GM23338 (cell line): ENCODE results near the gene PIAS4. TPM values are rescaled to one million over a fixed set of nuclear protein-coding genes. Genes with fewer than 3 reads are reported as not detected.

ENCODE experiments used
- ATAC-seq: fragments of 200-7000 bp; cut with Tn5 transposase; 3 replicates; pipeline ENCODE4 v1.9.1; 2020
- DNase-seq: peaks from one replicate; pipeline ENCODE4 v3.0.0-alpha.2; 2015; ENCODE audit warnings: low spot score
- H2AFZ ChIP-seq: fragments of 200-600 bp; sonication (generic); 2 replicates; pipeline ENCODE4 v1.8.0; 2016; ENCODE audit warnings: antibody characterized with exemption, mild to moderate bottlenecking, moderate library complexity
- H3F3A ChIP-seq: fragments of 200-600 bp; sonication (generic); replicated peaks from 2 replicates; pipeline ENCODE4 v1.8.0; 2017; ENCODE audit warnings: antibody characterized with exemption, mixed run types, low read depth
- H3K27ac ChIP-seq: fragments of 200-600 bp; sonication (generic); 2 replicates; pipeline ENCODE4 v1.6.1; 2016; ENCODE audit warnings: low read depth
- H3K27me3 ChIP-seq: fragments of 200-600 bp; sonication (generic); 2 replicates; pipeline ENCODE4 v1.8.0; 2016; ENCODE audit warnings: mild to moderate bottlenecking, mixed run types, moderate library complexity; ENCODE audit not compliant: insufficient read depth
- H3K36me3 ChIP-seq: fragments of 200-600 bp; sonication (generic); 2 replicates; pipeline ENCODE4 v1.8.0; 2016; ENCODE audit warnings: mild to moderate bottlenecking; ENCODE audit not compliant: insufficient read depth
- H3K4me1 ChIP-seq: fragments of 200-600 bp; sonication (generic); 2 replicates; pipeline ENCODE4 v1.8.0; 2016; ENCODE audit warnings: mild to moderate bottlenecking, moderate library complexity; ENCODE audit not compliant: insufficient read depth
- H3K4me2 ChIP-seq: fragments of 200-600 bp; sonication (generic); 2 replicates; pipeline ENCODE4 v1.7.1; 2017; ENCODE audit warnings: mixed run types
- H3K4me3 ChIP-seq: fragments of 200-600 bp; sonication (generic); 2 replicates; pipeline ENCODE4 v1.6.1; 2016; ENCODE audit warnings: mixed run types
- H3K79me2 ChIP-seq: fragments of 200-600 bp; sonication (generic); replicated peaks from 2 replicates; pipeline ENCODE4 v1.8.0; 2017; ENCODE audit warnings: mild to moderate bottlenecking; ENCODE audit not compliant: insufficient read depth
- H3K9me2 ChIP-seq: fragments of 200-600 bp; sonication (generic); 2 replicates; pipeline ENCODE4 v1.8.0; 2017; ENCODE audit not compliant: insufficient read depth
- H4K20me1 ChIP-seq: fragments of 200-600 bp; sonication (generic); replicated peaks from 2 replicates; pipeline ENCODE4 v1.8.0; 2017; ENCODE audit warnings: mild to moderate bottlenecking; ENCODE audit not compliant: insufficient read depth
- H3K27ac Mint-ChIP-seq: 2 replicates; pipeline ENCODE4 v1.8.0; 2020; ENCODE audit warnings: inconsistent platforms, mild to moderate bottlenecking, moderate library complexity, mixed read lengths
- H3K27me3 Mint-ChIP-seq: 3 replicates; pipeline ENCODE4 v1.8.0; 2022; ENCODE audit warnings: low read depth, mild to moderate bottlenecking, moderate library complexity, mixed read lengths, inconsistent platforms; ENCODE audit not compliant: insufficient read depth, poor library complexity
- H3K36me3 Mint-ChIP-seq: 3 replicates; pipeline ENCODE4 v1.8.0; 2021; ENCODE audit warnings: low read depth, mild to moderate bottlenecking, inconsistent platforms, moderate library complexity, mixed read lengths
- H3K4me1 Mint-ChIP-seq: 3 replicates; pipeline ENCODE4 v1.8.0; 2020; ENCODE audit warnings: mild to moderate bottlenecking, inconsistent platforms, mixed read lengths
- H3K4me3 Mint-ChIP-seq: 3 replicates; pipeline ENCODE4 v1.8.0; 2021; ENCODE audit warnings: moderate library complexity, mild to moderate bottlenecking, inconsistent platforms, mixed read lengths
- H3K9me3 Mint-ChIP-seq: 3 replicates; pipeline ENCODE4 v1.8.0; 2020; ENCODE audit warnings: moderate library complexity, mild to moderate bottlenecking, inconsistent platforms, mixed read lengths
- CREB1 ChIP-seq: fragments of 250-450 bp; sonication (Bioruptor Pico); IDR thresholded peaks from 2 replicates; pipeline ENCODE4 v1.5.0; 2020; ENCODE audit warnings: low read depth, mild to moderate bottlenecking, moderate library complexity
- CTCF ChIP-seq, 2 experiments: fragments of 200-600 bp in 1 of 2; sonication (generic) in 1 of 2; conservative IDR thresholded peaks; 2 replicates each; pipeline versions ENCODE4 v1.5.1 to v1.6.1; 2016 to 2017; ENCODE audit warnings: antibody characterized with exemption in 2 of 2, low read depth in 2 of 2, mild to moderate bottlenecking in 2 of 2, moderate library complexity in 1 of 2
- ETS1 ChIP-seq: IDR thresholded peaks from 2 replicates; pipeline ENCODE4 v1.6.1; 2016; ENCODE audit warnings: antibody characterized with exemption
- EZH2 ChIP-seq: fragments of 200-600 bp; sonication (generic); IDR thresholded peaks from one replicate; pipeline ENCODE4 v1.8.0; 2017; ENCODE audit warnings: antibody characterized with exemption, mild to moderate bottlenecking, low read depth; ENCODE audit not compliant: unreplicated experiment
- EZH2phosphoT487 ChIP-seq: fragments of 200-600 bp; sonication (generic); IDR thresholded peaks from one replicate; pipeline ENCODE4 v1.8.1; 2018; ENCODE audit warnings: antibody characterized with exemption; ENCODE audit not compliant: unreplicated experiment
- JUNB ChIP-seq: IDR thresholded peaks from one replicate; pipeline ENCODE4 v1.6.1; 2016; ENCODE audit warnings: antibody characterized with exemption; ENCODE audit not compliant: unreplicated experiment
- NANOG ChIP-seq: IDR thresholded peaks from 2 replicates; pipeline ENCODE4 v1.6.1; 2016; ENCODE audit warnings: antibody characterized with exemption, borderline replicate concordance
- POLR2AphosphoS5 ChIP-seq: IDR thresholded peaks from 2 replicates; pipeline ENCODE4 v1.6.1; 2016; ENCODE audit warnings: antibody characterized with exemption, low read depth
- REST ChIP-seq: IDR thresholded peaks from one replicate; pipeline ENCODE4 v1.6.1; 2018; ENCODE audit warnings: antibody characterized with exemption; ENCODE audit not compliant: unreplicated experiment
- STAT1 ChIP-seq: IDR thresholded peaks from one replicate; pipeline ENCODE4 v1.6.1; 2016; ENCODE audit warnings: antibody characterized with exemption; ENCODE audit not compliant: unreplicated experiment
- ZNF114 ChIP-seq: fragments of 250-450 bp; sonication (Bioruptor Pico); IDR thresholded peaks from 2 replicates; pipeline ENCODE4 v1.5.0; 2020; ENCODE audit warnings: mild to moderate bottlenecking, moderate library complexity
- ZNF331 ChIP-seq: fragments of 250-450 bp; sonication (Bioruptor Pico); IDR thresholded peaks from 2 replicates; pipeline ENCODE4 v1.5.0; 2020; ENCODE audit warnings: low read depth, mild to moderate bottlenecking, moderate library complexity
- ZNF462 ChIP-seq: fragments of 250-450 bp; sonication (Bioruptor Pico); IDR thresholded peaks from 2 replicates; pipeline ENCODE4 v1.5.0; 2020; ENCODE audit warnings: mild to moderate bottlenecking, moderate library complexity
- polyA plus RNA-seq: library from polyadenylated mRNA; unstranded; fragments of >200 nt; fragmentation: Nextera tagmentation; extraction: Ambion mirVana; gene quantifications from 2 replicates; pipeline ENCODE4 v1.2.1, GENCODE V29; 2016
- total RNA-seq: library from RNA; depleted of rRNA; stranded (reverse); fragments of >200 nt; shearing (Covaris generic); gene quantifications from 2 replicates; pipeline ENCODE4 v1.2.3, GENCODE V29; 2014

PIAS4 gene
- total and polyA plus RNA-seq, 2 experiments from 2014 or later = 17.0 to 48.4 TPM

- Histone ChIP-seq H3F3A (no peaks in the 10 kb centered on the region), H3K27me3 (no peaks in the 10 kb centered on the region)
- ATAC-seq = no peak; the same call in 2 of the 3 replicates
Observed at GRCh38 chr19:3958836-3959765, 48.4 kb upstream of the PIAS4 start.

More at GRCh38 chr19:3958836-3959765, 48.4 kb upstream of the PIAS4 start:
- Mint-ChIP-seq H3K36me3 (peaks cover 47% of the 10 kb centered on the region), H3K4me3 (no peak overlapping the region), H3K9me3 (no peaks in the 10 kb centered on the region), H3K27ac (no peak overlapping the region), H3K27me3 (peaks cover 14% of the 10 kb centered on the region), H3K4me1 (no peaks in the 10 kb centered on the region)
- no peak overlapping the region for H2AFZ ChIP-seq
- H3K27ac ChIP-seq = no peak overlapping the region
- no peak for DNase-seq
- no peaks in the 10 kb centered on the region for H3K9me2 ChIP-seq
- H3K4me2 ChIP-seq = no peak overlapping the region
- H3K36me3 ChIP-seq = peaks cover 11% of the 10 kb centered on the region; the same call in 1 of the 2 replicates
- H4K20me1 ChIP-seq = no peaks in the 10 kb centered on the region; the same call in 1 of the 2 replicates
- H3K4me1 ChIP-seq = no peaks in the 10 kb centered on the region
- H3K79me2 ChIP-seq = no peaks in the 10 kb centered on the region
- H3K4me3 ChIP-seq = no peak overlapping the region
- TF ChIP-seq STAT1 (no peak), NANOG (no peak), EZH2phosphoT487 (no peak), CTCF (conservative IDR thresholded peaks at IDR 0.05; ENCODE audit: low read depth in 2 of 2) (no peak), CREB1 (CRISPR knock-in tag) (no peak), ETS1 (no peak), REST (no peak), POLR2AphosphoS5 (no peak), ZNF331 (CRISPR knock-in tag) (no peak), ZNF114 (CRISPR knock-in tag) (no peak), ZNF462 (CRISPR knock-in tag) (no peak), EZH2 (no peak), JUNB (no peak)
